ENCODE data around the gene ST7.

- TF ChIP-seq CTCF (IDR thresholded peaks at IDR 0.05): no peak
- TF ChIP-seq MYC (IDR thresholded peaks at IDR 0.05; ENCODE audit: borderline replicate concordance, low read length): no peak
- no peak for TF ChIP-seq MAX (IDR thresholded peaks at IDR 0.05)
- TF ChIP-seq ZNF302 (CRISPR knock-in tag; IDR thresholded peaks at IDR 0.05): no peak
- no peak for TF ChIP-seq KDM5A (IDR thresholded peaks at IDR 0.05)
- no peak for TF ChIP-seq BHLHE40 (IDR thresholded peaks at IDR 0.05; ENCODE audit: low read depth, low read length)
- TF ChIP-seq POLR2A (IDR thresholded peaks at IDR 0.05; ENCODE audit: low read length): no peak
- TF ChIP-seq EP300 (IDR thresholded peaks at IDR 0.05): no peak
- no peak for TF ChIP-seq GATA3 (IDR thresholded peaks at IDR 0.05; ENCODE audit: borderline replicate concordance)
Observed at GRCh38 chr7:117038408-117038807, 85.1 kb downstream of the ST7 start.
